Fibroblast of lung (primary cell): ENCODE results near the gene RGS14. TPM values are rescaled to one million over a fixed set of nuclear protein-coding genes. Genes with fewer than 3 reads are reported as not detected.

Experiments used
- DNase-seq, 2 donors: peaks; one replicate each; pipeline versions ENCODE4 v3.0.0 to v3.0.0-alpha.2; 2010; ENCODE audit warnings: low read depth in 2 of 2
- H2AFZ ChIP-seq: 2 replicates; pipeline ENCODE4 v1.5.1; 2012; ENCODE audit warnings: low read length, control low read depth, inconsistent platforms
- H3K27ac ChIP-seq: 2 replicates; pipeline ENCODE4 v1.5.1; 2011; ENCODE audit warnings: low read length, control low read depth; ENCODE audit not compliant: insufficient read depth
- H3K27me3 ChIP-seq: 2 replicates; pipeline ENCODE4 v1.5.1; 2011; ENCODE audit warnings: mild to moderate bottlenecking, low read length; ENCODE audit not compliant: control insufficient read depth, insufficient read depth
- H3K36me3 ChIP-seq: 2 replicates; pipeline ENCODE4 v1.5.1; 2011; ENCODE audit warnings: low read length; ENCODE audit not compliant: control insufficient read depth, insufficient read depth
- H3K4me1 ChIP-seq: 2 replicates; pipeline ENCODE4 v1.5.1; 2011; ENCODE audit warnings: low read length; ENCODE audit not compliant: control insufficient read depth, insufficient read depth; ENCODE audit errors: extremely low read depth
- H3K4me2 ChIP-seq: 2 replicates; pipeline ENCODE4 v1.5.1; 2011; ENCODE audit warnings: low read length, control low read depth; ENCODE audit not compliant: insufficient read depth; ENCODE audit errors: extremely low read depth
- H3K4me3 ChIP-seq, 4 experiments: fragments of 200-600 bp in 1 of 4; sonication (generic) in 1 of 4; replicated peaks in 1 of 4; 2 replicates each; pipeline ENCODE4 v1.5.1; 2011 to 2016; ENCODE audit warnings: low read length in 4 of 4, low read depth in 3 of 4, mild to moderate bottlenecking in 3 of 4, control low read depth in 2 of 4, inconsistent platforms in 1 of 4, mixed read lengths in 1 of 4; ENCODE audit not compliant: insufficient read depth in 1 of 4; ENCODE audit errors: control extremely low read depth in 1 of 4
- H3K79me2 ChIP-seq: 2 replicates; pipeline ENCODE4 v1.5.1; 2012; ENCODE audit warnings: mild to moderate bottlenecking, low read length, inconsistent platforms; ENCODE audit not compliant: control insufficient read depth, insufficient read depth
- H3K9ac ChIP-seq: 2 replicates; pipeline ENCODE4 v1.5.1; 2011; ENCODE audit warnings: mild to moderate bottlenecking, low read length, control low read depth; ENCODE audit not compliant: insufficient read depth
- H3K9me3 ChIP-seq: 2 replicates; pipeline ENCODE4 v1.5.1; 2012; ENCODE audit warnings: low read depth, low read length; ENCODE audit not compliant: control insufficient read depth, insufficient read depth
- H4K20me1 ChIP-seq: 2 replicates; pipeline ENCODE4 v1.5.1; 2011; ENCODE audit warnings: low read length; ENCODE audit not compliant: control insufficient read depth, insufficient read depth; ENCODE audit errors: extremely low read depth
- CTCF ChIP-seq, 2 donors: IDR thresholded peaks in 1 of 2; conservative IDR thresholded peaks in 1 of 2; 1 replicate in 1 of 2; 2 replicates in 1 of 2; pipeline ENCODE4 v1.5.1; 2011 to 2012; ENCODE audit warnings: low read length in 2 of 2, control low read depth in 1 of 2, inconsistent platforms in 1 of 2, low read depth in 1 of 2, mild to moderate bottlenecking in 1 of 2
- EZH2 ChIP-seq: IDR thresholded peaks from 2 replicates; pipeline ENCODE4 v1.5.1; 2012; ENCODE audit warnings: low read length, control low read depth, mild to moderate bottlenecking; ENCODE audit errors: missing control alignments
- polyA plus RNA-seq, 2 donors: library from polyadenylated mRNA; depleted of rRNA in 1 of 2; stranded (reverse) in 1 of 2; unstranded in 1 of 2; fragments of >200 nt; gene quantifications; 2 replicates each; pipeline ENCODE4 v1.2.1, GENCODE V29; 2011 to 2012; ENCODE audit warnings: missing spikeins in 1 of 2
- total RNA-seq: library from RNA; depleted of rRNA; stranded (reverse); fragments of >200 nt; gene quantifications from 2 replicates; pipeline ENCODE4 v1.2.1, GENCODE V29; 2014

The RGS14 gene
- total and polyA plus RNA-seq, 2 donors (not counting 1 experiment from before 2014, with no cell fraction given) = 2.5 to 4.1 TPM

DNA sequence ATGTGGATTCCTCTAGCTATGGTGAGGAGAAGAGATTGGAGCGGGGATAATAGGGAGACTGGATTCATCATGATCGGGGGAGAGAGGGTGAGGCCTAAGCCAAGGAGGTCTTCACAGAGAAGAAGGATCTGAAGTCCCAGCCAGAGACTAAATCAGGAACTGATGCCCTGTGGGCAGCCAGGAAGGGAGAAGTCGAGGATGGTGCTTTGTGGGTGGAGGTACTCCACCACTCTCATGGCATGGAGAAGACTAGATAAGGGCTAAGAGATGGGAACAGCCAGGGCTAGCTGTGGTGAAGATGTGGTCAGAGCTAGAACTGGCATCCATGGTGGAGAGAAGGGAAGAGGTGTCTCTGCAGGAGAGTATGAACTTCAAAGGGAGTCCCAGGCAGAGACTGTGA is 3.0 kb upstream of the RGS14 start:
- DNase-seq = no peak
- H3K36me3 ChIP-seq = peaks cover 2% of the 10 kb centered on the region
- H2AFZ ChIP-seq = no peak overlapping the region
- no peak overlapping the region for H3K4me2 ChIP-seq
- TF ChIP-seq EZH2 = no peak
- no peak for TF ChIP-seq CTCF (conservative IDR thresholded peaks at IDR 0.05 in 1 of 2, IDR thresholded peaks at IDR 0.05 in 1 of 2; ENCODE audit: low read depth in 1 of 2, low read length in 2 of 2)
- peaks cover 7% of the 10 kb centered on the region for H3K27me3 ChIP-seq
- H4K20me1 ChIP-seq = no peaks in the 10 kb centered on the region
- H3K27ac ChIP-seq = no peak overlapping the region
- H3K79me2 ChIP-seq = peaks cover 16% of the 10 kb centered on the region
- H3K4me3 ChIP-seq = no peak overlapping the region
- H3K9ac ChIP-seq = no peak overlapping the region
- peaks cover 9% of the 10 kb centered on the region for H3K4me1 ChIP-seq
- no peaks in the 10 kb centered on the region for H3K9me3 ChIP-seq

DNA sequence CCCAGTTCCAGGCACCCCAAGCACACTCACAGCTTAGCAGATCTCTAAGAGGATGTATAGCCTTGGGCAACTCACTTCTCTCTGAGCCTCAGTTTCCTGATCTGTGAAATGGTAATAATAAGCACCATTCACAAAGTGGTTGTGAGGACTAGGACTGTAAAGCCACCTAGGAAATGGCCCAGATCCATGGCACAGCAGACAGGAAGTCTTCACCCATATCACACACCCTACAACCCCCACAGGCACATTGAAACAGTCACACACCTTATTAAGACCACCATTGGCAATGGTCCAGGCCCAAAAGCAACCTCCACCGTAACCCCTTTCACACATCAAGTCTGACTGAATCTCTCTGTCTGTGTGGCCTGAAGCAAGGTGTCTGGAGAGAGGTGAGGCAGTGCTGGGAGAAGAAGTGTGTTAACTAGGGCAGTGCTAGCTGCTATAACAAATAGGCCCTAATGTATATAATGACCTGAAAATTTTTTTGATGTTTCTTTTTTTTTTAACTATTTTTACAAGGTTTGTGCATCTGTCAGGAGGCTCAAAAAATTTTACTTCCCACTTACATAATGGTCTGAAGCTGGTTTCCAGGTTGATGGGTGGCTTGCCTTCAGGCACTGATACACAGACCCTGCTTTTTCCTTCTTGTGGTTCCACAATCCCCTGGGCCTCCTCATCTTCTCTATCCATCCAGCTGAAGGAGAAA is 2.4 kb upstream of the RGS14 start:
- no peaks in the 10 kb centered on the region for H3K9me3 ChIP-seq
- no peaks in the 10 kb centered on the region for H4K20me1 ChIP-seq
- no peak for TF ChIP-seq EZH2
- no peak for TF ChIP-seq CTCF (conservative IDR thresholded peaks at IDR 0.05 in 1 of 2, IDR thresholded peaks at IDR 0.05 in 1 of 2; ENCODE audit: low read depth in 1 of 2, low read length in 2 of 2)
- peaks cover 10% of the 10 kb centered on the region for H3K79me2 ChIP-seq
- no peak overlapping the region for H3K9ac ChIP-seq
- H2AFZ ChIP-seq = no peak overlapping the region
- no peak overlapping the region for H3K4me3 ChIP-seq
- no peak for DNase-seq
- no peak overlapping the region for H3K27ac ChIP-seq
- peaks cover 4% of the 10 kb centered on the region for H3K4me1 ChIP-seq
- no peak overlapping the region for H3K4me2 ChIP-seq
- H3K36me3 ChIP-seq = no peaks in the 10 kb centered on the region
- peaks cover 11% of the 10 kb centered on the region for H3K27me3 ChIP-seq

- no peaks in the 10 kb centered on the region for H3K9me3 ChIP-seq
- H3K4me2 ChIP-seq = no peak overlapping the region
- H2AFZ ChIP-seq = no peak overlapping the region
- no peaks in the 10 kb centered on the region for H4K20me1 ChIP-seq
- peaks cover 12% of the 10 kb centered on the region for H3K27me3 ChIP-seq
- TF ChIP-seq CTCF (conservative IDR thresholded peaks at IDR 0.05 in 1 of 2, IDR thresholded peaks at IDR 0.05 in 1 of 2; ENCODE audit: low read depth in 1 of 2, low read length in 2 of 2) (no peak), EZH2 (no peak)
- DNase-seq = no peak
- no peaks in the 10 kb centered on the region for H3K36me3 ChIP-seq
- peaks cover 5% of the 10 kb centered on the region for H3K79me2 ChIP-seq
- no peak overlapping the region for H3K27ac ChIP-seq
- no peaks in the 10 kb centered on the region for H3K4me1 ChIP-seq
- no peak overlapping the region for H3K4me3 ChIP-seq
- no peak overlapping the region for H3K9ac ChIP-seq
Observed at GRCh38 chr5:177355868-177356168, 1.9 kb upstream of the RGS14 start.
